B cell (primary cell): Measurements from ENCODE around the gene PAX2. TPM values are rescaled to one million over a fixed set of nuclear protein-coding genes. Genes with fewer than 3 reads are reported as not detected.

Experiments
- ATAC-seq: fragments of 200-7000 bp; cut with Tn5 transposase; one replicate; pipeline ENCODE4 v1.10.0; 2021; ENCODE audit warnings: low read depth, mild to moderate bottlenecking, moderate number of reproducible peaks, moderate library complexity
- CTCF ChIA-PET: fragments of 350-600 bp; sonication (Branson Sonifier 250); formaldehyde crosslinking; loops from one replicate; lab custom pipeline; 2021; ENCODE audit warnings: antibody characterized with exemption, inconsistent platforms; lab: Charles Lee
- POLR2A ChIA-PET: fragments of 350-600 bp; sonication (Branson Sonifier 250); formaldehyde crosslinking; loops from one replicate; lab custom pipeline; 2021; ENCODE audit warnings: antibody characterized with exemption; lab: Charles Lee
- DNase-seq: peaks from one replicate; pipeline ENCODE4 v3.0.0; 2013
- H2AFZ ChIP-seq: 2 replicates; pipeline ENCODE4 v1.6.1; 2012; ENCODE audit warnings: mild to moderate bottlenecking, low read depth, low read length; ENCODE audit not compliant: insufficient read depth, poor library complexity, severe bottlenecking
- H3K27ac ChIP-seq, 2 donors: 1 replicate in 1 of 2; 2 replicates in 1 of 2; pipeline ENCODE4 v1.5.1; 2012 to 2013; ENCODE audit warnings: low read length in 2 of 2, mild to moderate bottlenecking in 2 of 2, moderate library complexity in 1 of 2
- H3K27me3 ChIP-seq, 4 experiments: fragments of 200-600 bp in 1 of 4; sonication (generic) in 1 of 4; replicated peaks in 1 of 4; 1 replicate in 2 of 4; 2 replicates in 2 of 4; pipeline versions ENCODE4 v1.6.1 to v1.7.0; 2013 to 2016; ENCODE audit warnings: low read length in 3 of 4, mild to moderate bottlenecking in 2 of 4, mixed read lengths in 1 of 4, moderate library complexity in 1 of 4; ENCODE audit not compliant: insufficient read depth in 4 of 4, control insufficient read depth in 3 of 4; ENCODE audit errors: control extremely low read depth in 1 of 4
- H3K36me3 ChIP-seq, 2 experiments: replicated peaks in 1 of 2; 1 replicate in 1 of 2; 2 replicates in 1 of 2; pipeline versions ENCODE4 v1.6.1 to v1.7.1; 2013; ENCODE audit warnings: low read length in 1 of 2; ENCODE audit not compliant: insufficient read depth in 2 of 2, control insufficient read depth in 1 of 2; ENCODE audit errors: control extremely low read depth in 1 of 2, extremely low read depth in 1 of 2
- H3K4me1 ChIP-seq, 2 donors: fragments of 200-600 bp in 1 of 2; sonication (generic) in 1 of 2; 1 replicate in 1 of 2; 2 replicates in 1 of 2; pipeline versions ENCODE4 v1.5.1 to v1.6.1; 2013 to 2017; ENCODE audit warnings: low read length in 2 of 2; ENCODE audit not compliant: control insufficient read depth in 2 of 2, insufficient read depth in 2 of 2
- H3K4me2 ChIP-seq: replicated peaks from 2 replicates; pipeline ENCODE3; 2012; ENCODE audit warnings: mild to moderate bottlenecking, low read depth, low read length; ENCODE audit not compliant: poor library complexity, severe bottlenecking
- H3K4me3 ChIP-seq, 5 experiments: fragments of 200-600 bp in 1 of 5; sonication (generic) in 1 of 5; 1 replicate in 3 of 5; 2 replicates in 2 of 5; pipeline versions ENCODE4 v1.5.1 to v1.7.0; 2011 to 2016; ENCODE audit warnings: low read length in 4 of 5, mild to moderate bottlenecking in 4 of 5, low read depth in 2 of 5, control low read depth in 1 of 5, moderate library complexity in 1 of 5; ENCODE audit not compliant: insufficient read depth in 1 of 5; ENCODE audit errors: control extremely low read depth in 1 of 5, extremely low read depth in 1 of 5
- H3K79me2 ChIP-seq: fragments of 200-600 bp; sonication (generic); one replicate; pipeline ENCODE4 v1.6.0; 2016; ENCODE audit warnings: low read length; ENCODE audit not compliant: control insufficient read depth, insufficient read depth
- H3K9ac ChIP-seq: fragments of 200-600 bp; sonication (generic); 2 replicates; pipeline ENCODE4 v1.6.1; 2017; ENCODE audit warnings: mild to moderate bottlenecking, low read length, moderate library complexity
- H3K9me3 ChIP-seq, 3 donors: one replicate each; pipeline versions ENCODE4 v1.6.1 to v1.7.1; 2013; ENCODE audit warnings: low read length in 2 of 3; ENCODE audit not compliant: control insufficient read depth in 2 of 3, insufficient read depth in 1 of 3; ENCODE audit errors: control extremely low read depth in 1 of 3
- H4K20me1 ChIP-seq: 2 replicates; pipeline ENCODE4 v1.6.0; 2012; ENCODE audit warnings: mild to moderate bottlenecking, low read length; ENCODE audit not compliant: insufficient read depth, control insufficient read depth, poor library complexity, severe bottlenecking
- H3K27ac Mint-ChIP-seq: one replicate; pipeline ENCODE4 v1.8.0; 2021; ENCODE audit warnings: mixed read lengths
- H3K27me3 Mint-ChIP-seq: one replicate; pipeline ENCODE4 v1.8.0; 2021; ENCODE audit warnings: mixed read lengths
- H3K4me1 Mint-ChIP-seq: one replicate; pipeline ENCODE4 v1.8.0; 2021; ENCODE audit warnings: mixed read lengths
- H3K4me3 Mint-ChIP-seq: one replicate; pipeline ENCODE4 v1.8.0; 2021; ENCODE audit warnings: mixed read lengths
- H3K9me3 Mint-ChIP-seq: one replicate; pipeline ENCODE4 v1.8.0; 2022; ENCODE audit warnings: mixed read lengths; ENCODE audit not compliant: insufficient read depth
- EZH2 ChIP-seq: IDR thresholded peaks from 2 replicates; pipeline ENCODE4 v1.6.1; 2012; ENCODE audit warnings: borderline replicate concordance, low read depth, mild to moderate bottlenecking, moderate library complexity, low read length; ENCODE audit not compliant: insufficient read depth, poor library complexity, severe bottlenecking
- WGBS: methylation state at CpG from one replicate; pipeline ENCODE4 v1.1.5; 2013; ENCODE audit warnings: missing lambda C conversion rate; ENCODE audit not compliant: insufficient coverage; 5-methylcytosine and 5-hydroxymethylcytosine counted together
- intact Hi-C: fragments of 100-400 bp; cut with micrococcal nuclease; formaldehyde crosslinking; loops from one replicate; pipeline ENCODE4 v1.10.0; 2022
- polyA plus RNA-seq: library from polyadenylated mRNA; depleted of rRNA; stranded (reverse); fragments of >200 nt; gene quantifications from 2 replicates; pipeline ENCODE4 v1.2.3, GENCODE V29; 2012
- total RNA-seq, 2 donors: library from RNA; stranded (reverse); fragments of 120-200 nt in 1 of 2; gene quantifications; 1 replicate in 1 of 2; 2 replicates in 1 of 2; pipeline versions ENCODE4 v1.2.3 to v1.2.4, GENCODE V29; 2013 to 2022
- TF ChIP-seq, protein P1 (sequence below): fragments of 200-600 bp; IDR thresholded peaks from one replicate; pipeline ENCODE4 v1.8.0; 2022; ENCODE audit warnings: antibody characterized with exemption, mild to moderate bottlenecking

PAX2 gene
- total and polyA plus RNA-seq, 2 donors (not counting 1 experiment from before 2014, with no cell fraction given): 0.12 TPM; not detected in 1

DNA sequence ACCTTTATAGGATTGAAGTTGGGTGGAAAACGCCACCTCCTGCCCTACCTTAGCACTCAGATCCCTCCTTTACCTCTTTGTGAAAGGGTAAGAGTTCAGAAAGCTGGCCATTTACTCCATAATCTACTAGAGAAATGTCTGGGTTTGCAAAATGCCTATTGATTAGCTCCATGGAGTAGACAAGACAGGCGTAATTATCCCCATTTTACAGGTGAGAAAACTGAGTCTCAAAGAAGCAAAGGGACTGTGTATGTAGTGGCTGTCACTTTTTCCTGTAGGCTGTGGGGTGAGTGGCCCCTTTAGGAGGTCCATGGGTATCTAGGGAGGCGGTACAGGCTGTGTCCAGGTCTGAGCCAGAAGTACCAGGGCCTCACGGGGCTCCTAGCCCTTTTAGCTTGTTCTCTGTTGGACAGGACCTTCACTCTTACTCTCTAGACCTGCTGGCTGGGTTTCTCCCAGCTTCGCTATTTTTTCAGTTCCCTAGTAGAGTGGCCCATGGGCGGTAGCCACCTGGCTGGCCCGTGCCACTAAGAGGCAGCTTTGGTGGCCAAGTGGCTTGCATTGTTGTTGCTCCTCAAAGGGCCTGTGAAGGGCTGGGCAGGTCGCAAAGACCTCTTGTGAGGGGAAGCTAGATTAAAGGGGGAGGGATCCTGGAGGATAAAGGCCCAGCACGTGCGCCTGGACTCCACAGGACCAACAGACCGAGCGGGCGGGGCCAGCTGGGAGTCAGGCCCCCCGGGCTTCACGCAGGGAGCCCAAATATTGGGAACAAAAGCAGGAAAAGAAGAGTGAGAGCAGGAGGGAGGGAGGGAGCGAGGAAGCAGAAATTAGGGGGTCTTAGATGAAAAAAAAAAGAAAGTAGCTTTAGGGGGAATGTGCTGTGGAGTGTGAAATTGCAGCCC, 4.7 kb upstream of the PAX2 start:
- Mint-ChIP-seq H3K9me3 (no peaks in the 10 kb centered on the region), H3K4me3 (no peak overlapping the region), H3K4me1 (peaks cover 51% of the 10 kb centered on the region), H3K27me3 (peaks cover 80% of the 10 kb centered on the region), H3K27ac (no peak overlapping the region)
- Histone ChIP-seq H3K4me2 (no peak overlapping the region), H3K79me2 (no peaks in the 10 kb centered on the region), H3K4me1 (peaks cover 65 to 82% of the 10 kb centered on the region in 2 donors), H3K36me3 (no peaks in the 10 kb centered on the region), H3K27ac (no peak overlapping the region), H2AFZ (no peak overlapping the region), H3K4me3 (peak overlapping the region in 1 of 5 experiments; percentile 4), H4K20me1 (no peaks in the 10 kb centered on the region), H3K9me3 (peaks cover 0 to 54% (median 0%) of the 10 kb centered on the region in 3 donors), H3K27me3 (peaks cover 0 to 98% (median 73%) of the 10 kb centered on the region in 4 experiments), H3K9ac (no peak overlapping the region)
- DNase-seq (no peak), ATAC-seq (no peak)
- intact Hi-C loops: loop anchor here (5.0 to 10.0 kb wide), 3 partner anchors 308 to 484 kb away; partner anchors contain the start of genes LBX1 and TLX1
- 15% methylated on average over 11 of the region's 16 CpGs for WGBS
- ChIA-PET CTCF (interaction anchor here (0.5 to 1.6 kb wide), 4 partner anchors 13 to 1968 kb away, joined by 3 to 5 read pairs (median 3); no protein-coding TSS in a partner anchor), POLR2A (interaction anchor here (0.7 kb wide), 1 partner anchor 15 kb away, joined by 3 read pairs; no protein-coding TSS in a partner anchor)
- TF ChIP-seq, protein P1, sequence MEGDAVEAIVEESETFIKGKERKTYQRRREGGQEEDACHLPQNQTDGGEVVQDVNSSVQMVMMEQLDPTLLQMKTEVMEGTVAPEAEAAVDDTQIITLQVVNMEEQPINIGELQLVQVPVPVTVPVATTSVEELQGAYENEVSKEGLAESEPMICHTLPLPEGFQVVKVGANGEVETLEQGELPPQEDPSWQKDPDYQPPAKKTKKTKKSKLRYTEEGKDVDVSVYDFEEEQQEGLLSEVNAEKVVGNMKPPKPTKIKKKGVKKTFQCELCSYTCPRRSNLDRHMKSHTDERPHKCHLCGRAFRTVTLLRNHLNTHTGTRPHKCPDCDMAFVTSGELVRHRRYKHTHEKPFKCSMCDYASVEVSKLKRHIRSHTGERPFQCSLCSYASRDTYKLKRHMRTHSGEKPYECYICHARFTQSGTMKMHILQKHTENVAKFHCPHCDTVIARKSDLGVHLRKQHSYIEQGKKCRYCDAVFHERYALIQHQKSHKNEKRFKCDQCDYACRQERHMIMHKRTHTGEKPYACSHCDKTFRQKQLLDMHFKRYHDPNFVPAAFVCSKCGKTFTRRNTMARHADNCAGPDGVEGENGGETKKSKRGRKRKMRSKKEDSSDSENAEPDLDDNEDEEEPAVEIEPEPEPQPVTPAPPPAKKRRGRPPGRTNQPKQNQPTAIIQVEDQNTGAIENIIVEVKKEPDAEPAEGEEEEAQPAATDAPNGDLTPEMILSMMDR: no peak
- TF ChIP-seq EZH2: no peak
